H1 (cell line): ENCODE results near the gene RRAGB. TPM values are rescaled to one million over a fixed set of nuclear protein-coding genes. Genes with fewer than 3 reads are reported as not detected.

ENCODE experiments used
- CTCF ChIA-PET: fragments of 300-600 bp; sonication (Branson Sonifier 250); formaldehyde crosslinking; loops from one replicate; lab custom pipeline; 2021; ENCODE audit not compliant: partially characterized antibody; lab: Charles Lee
- POLR2A ChIA-PET: fragments of 300-600 bp; sonication (Branson Sonifier 250); formaldehyde crosslinking; loops from one replicate; lab custom pipeline; 2021; ENCODE audit warnings: inconsistent platforms; ENCODE audit not compliant: partially characterized antibody; lab: Charles Lee
- DNase-seq, 2 experiments: peaks; one replicate each; pipeline versions ENCODE4 v3.0.0 to v3.0.0-alpha.2; 2010 to 2022; ENCODE audit warnings: low spot score in 2 of 2, low read depth in 1 of 2, mixed read lengths in 1 of 2
- FAIRE-seq: peaks from 2 replicates; lab custom pipeline; 2011; peaks lifted over from hg19 to GRCh38; lab: Jason Lieb, UNC
- H2AFZ ChIP-seq: 2 replicates; pipeline ENCODE4 v1.8.1; 2012; ENCODE audit warnings: low read length, inconsistent platforms
- H2AK5ac ChIP-seq: 2 replicates; pipeline ENCODE4 v1.6.1; 2013; ENCODE audit warnings: low read depth, low read length
- H2BK120ac ChIP-seq: replicated peaks from 2 replicates; pipeline ENCODE3; 2013; ENCODE audit warnings: low read depth, low read length, inconsistent platforms
- H2BK12ac ChIP-seq: 2 replicates; pipeline ENCODE4 v1.6.1; 2013; ENCODE audit warnings: low read depth, low read length
- H2BK15ac ChIP-seq: 2 replicates; pipeline ENCODE4 v1.6.1; 2013; ENCODE audit warnings: low read length
- H2BK20ac ChIP-seq: 2 replicates; pipeline ENCODE4 v1.6.1; 2013; ENCODE audit warnings: low read length
- H2BK5ac ChIP-seq: 2 replicates; pipeline ENCODE4 v1.6.1; 2013; ENCODE audit warnings: low read depth, low read length
- H3K14ac ChIP-seq: 2 replicates; pipeline ENCODE4 v1.6.1; 2013; ENCODE audit warnings: inconsistent platforms; ENCODE audit not compliant: insufficient read length
- H3K18ac ChIP-seq: 2 replicates; pipeline ENCODE4 v1.6.1; 2013; ENCODE audit warnings: low read length; ENCODE audit errors: extremely low read depth
- H3K23ac ChIP-seq: 2 replicates; pipeline ENCODE4 v1.6.1; 2013; ENCODE audit warnings: inconsistent platforms; ENCODE audit not compliant: insufficient read length
- H3K23me2 ChIP-seq: 2 replicates; pipeline ENCODE4 v1.6.1; 2013; ENCODE audit warnings: low read depth, low read length
- H3K27ac ChIP-seq: 2 replicates; pipeline ENCODE4 v1.6.1; 2011; ENCODE audit warnings: low read depth, low read length, inconsistent platforms
- H3K27me3 ChIP-seq, 4 experiments: replicated peaks in 1 of 4; 1 replicate in 1 of 4; 2 replicates in 3 of 4; pipeline versions ENCODE4 v1.6.1 to v1.8.1; 2011 to 2013; ENCODE audit warnings: low read length in 3 of 4, mild to moderate bottlenecking in 3 of 4, inconsistent platforms in 2 of 4, mixed read lengths in 2 of 4, moderate library complexity in 1 of 4; ENCODE audit not compliant: control insufficient read depth in 3 of 4, insufficient read depth in 3 of 4; ENCODE audit errors: extremely low read depth in 1 of 4
- H3K36me3 ChIP-seq, 4 experiments: 2 replicates each; pipeline versions ENCODE4 v1.6.1 to v1.8.1; 2011 to 2013; ENCODE audit warnings: mild to moderate bottlenecking in 4 of 4, low read length in 3 of 4, moderate library complexity in 2 of 4, control low read depth in 1 of 4, inconsistent platforms in 1 of 4; ENCODE audit not compliant: insufficient read depth in 4 of 4, control insufficient read depth in 2 of 4
- H3K4ac ChIP-seq: replicated peaks from 2 replicates; pipeline ENCODE3; 2013; ENCODE audit warnings: low read length, low read depth, mixed read lengths, inconsistent platforms; ENCODE audit not compliant: insufficient read length
- H3K4me1 ChIP-seq, 4 experiments: replicated peaks in 1 of 4; 1 replicate in 1 of 4; 2 replicates in 3 of 4; pipeline versions ENCODE4 v1.6.1 to v1.8.1; 2011 to 2013; ENCODE audit warnings: low read length in 3 of 4, inconsistent platforms in 2 of 4, mixed read lengths in 1 of 4; ENCODE audit not compliant: insufficient read depth in 4 of 4, control insufficient read depth in 3 of 4
- H3K4me2 ChIP-seq, 2 experiments: 2 replicates each; pipeline versions ENCODE4 v1.6.1 to v1.8.1; 2011 to 2013; ENCODE audit warnings: low read depth in 2 of 2, low read length in 2 of 2, control low read depth in 1 of 2, inconsistent platforms in 1 of 2, mild to moderate bottlenecking in 1 of 2; ENCODE audit not compliant: insufficient read depth in 1 of 2
- H3K4me3 ChIP-seq, 4 experiments: fragments of 200-600, 300-600 bp in 1 of 4; sonication (generic), shearing (Covaris generic), sonication (Bioruptor Twin) in 1 of 4; 2 replicates each; pipeline versions ENCODE4 v1.5.1 to v1.8.1; 2011 to 2016; ENCODE audit warnings: low read length in 4 of 4, low read depth in 3 of 4, control low read depth in 2 of 4, inconsistent platforms in 2 of 4, mild to moderate bottlenecking in 2 of 4, mixed read lengths in 1 of 4, moderate library complexity in 1 of 4; ENCODE audit not compliant: insufficient read depth in 2 of 4; ENCODE audit errors: extremely low read depth in 1 of 4
- H3K56ac ChIP-seq: replicated peaks from 2 replicates; pipeline ENCODE3; 2013; ENCODE audit warnings: low read depth, mild to moderate bottlenecking, mixed read lengths, low read length, inconsistent platforms; ENCODE audit not compliant: insufficient read length
- H3K79me1 ChIP-seq: 2 replicates; pipeline ENCODE4 v1.6.1; 2013; ENCODE audit warnings: low read depth, low read length, control low read depth
- H3K79me2 ChIP-seq, 2 experiments: 2 replicates each; pipeline versions ENCODE4 v1.6.1 to v1.8.1; 2012 to 2013; ENCODE audit warnings: low read length in 2 of 2, mild to moderate bottlenecking in 2 of 2, inconsistent platforms in 1 of 2; ENCODE audit not compliant: insufficient read depth in 2 of 2, control insufficient read depth in 1 of 2
- H3K9ac ChIP-seq, 4 experiments: replicated peaks in 1 of 4; 1 replicate in 1 of 4; 2 replicates in 3 of 4; pipeline versions ENCODE4 v1.6.1 to v1.8.1; 2011 to 2013; ENCODE audit warnings: low read depth in 3 of 4, low read length in 3 of 4, control low read depth in 2 of 4, mild to moderate bottlenecking in 2 of 4, moderate library complexity in 2 of 4, inconsistent platforms in 1 of 4; ENCODE audit errors: extremely low read depth in 1 of 4
- H3K9me3 ChIP-seq, 2 experiments: 2 replicates each; pipeline versions ENCODE4 v1.6.1 to v1.8.1; 2012 to 2013; ENCODE audit warnings: mild to moderate bottlenecking in 2 of 2, moderate library complexity in 2 of 2, control low read depth in 1 of 2, inconsistent platforms in 1 of 2, low read depth in 1 of 2, low read length in 1 of 2, mixed read lengths in 1 of 2; ENCODE audit not compliant: insufficient read depth in 2 of 2
- H4K20me1 ChIP-seq, 2 experiments: replicated peaks in 1 of 2; 2 replicates each; pipeline versions ENCODE3 to v1.8.1; 2011 to 2013; ENCODE audit warnings: inconsistent platforms in 2 of 2, low read length in 2 of 2, mild to moderate bottlenecking in 1 of 2; ENCODE audit not compliant: insufficient read depth in 2 of 2, control insufficient read depth in 1 of 2
- H4K5ac ChIP-seq: 2 replicates; pipeline ENCODE4 v1.6.1; 2013; ENCODE audit warnings: low read length, low read depth, mixed read lengths, inconsistent platforms; ENCODE audit not compliant: insufficient read length
- H4K8ac ChIP-seq: 2 replicates; pipeline ENCODE4 v1.8.0; 2013; ENCODE audit warnings: mild to moderate bottlenecking, moderate library complexity, low read length, inconsistent platforms; ENCODE audit not compliant: insufficient read depth; ENCODE audit errors: extremely low read depth
- H4K91ac ChIP-seq: replicated peaks from 2 replicates; pipeline ENCODE3; 2013; ENCODE audit warnings: low read length, mixed read lengths, inconsistent platforms; ENCODE audit not compliant: insufficient read length
- CBX8 ChIP-seq: fragments of 300-800, 300-1000 bp; sonication (generic); IDR thresholded peaks from 2 replicates; pipeline ENCODE4 v1.7.1; 2016; ENCODE audit warnings: low read depth, low read length, borderline replicate concordance
- SUZ12 ChIP-seq: fragments of 200-600 bp; sonication (generic); IDR thresholded peaks from 2 replicates; pipeline ENCODE4 v1.6.1; 2012; ENCODE audit warnings: mild to moderate bottlenecking, inconsistent platforms, low read length, moderate library complexity, mixed read lengths
- WGBS, 2 experiments: shearing (Covaris generic) in 1 of 2; methylation state at CpG; one replicate each; pipeline versions ENCODE4 v1.1.6 to v1.1.7; 2013 to 2015; ENCODE audit warnings: low lambda C conversion rate in 2 of 2, mixed read lengths in 2 of 2, inconsistent platforms in 1 of 2, low coverage in 1 of 2, missing lambda C conversion rate in 1 of 2; ENCODE audit not compliant: insufficient replicate concordance in 2 of 2, insufficient coverage in 1 of 2, insufficient read length in 1 of 2; ENCODE audit errors: extremely low coverage in 1 of 2, missing lambda C conversion rate in 1 of 2; 5-methylcytosine and 5-hydroxymethylcytosine counted together
- polyA plus RNA-seq, 7 experiments: library from polyadenylated mRNA; depleted of rRNA in 3 of 7; stranded (reverse) in 5 of 7; unstranded in 2 of 7; fragments of >200 nt in 5 of 7; fragments of 200-250 nt in 2 of 7; gene quantifications; 1 replicate in 5 of 7; 2 replicates in 1 of 7; 4 replicates in 1 of 7; pipeline versions ENCODE4 v1.2.1 to v1.2.3, GENCODE V29; 2011 to 2013; ENCODE audit warnings: missing spikeins in 2 of 7, mixed read lengths in 2 of 7
- total RNA-seq: library from RNA; stranded (reverse); fragmentation: NEBNext Ultra II Directional; extraction: Animal tissue kit (Norgen Biotek cat#: 25700); gene quantifications from 2 replicates; pipeline ENCODE4 v1.2.1, GENCODE V29; 2021

The RRAGB gene
- total and polyA plus RNA-seq, 2 of the 8 experiments (the other 6 are each of a cell fraction or from before 2014, with no cell fraction given) = 5.8 to 6.8 TPM

DNA sequence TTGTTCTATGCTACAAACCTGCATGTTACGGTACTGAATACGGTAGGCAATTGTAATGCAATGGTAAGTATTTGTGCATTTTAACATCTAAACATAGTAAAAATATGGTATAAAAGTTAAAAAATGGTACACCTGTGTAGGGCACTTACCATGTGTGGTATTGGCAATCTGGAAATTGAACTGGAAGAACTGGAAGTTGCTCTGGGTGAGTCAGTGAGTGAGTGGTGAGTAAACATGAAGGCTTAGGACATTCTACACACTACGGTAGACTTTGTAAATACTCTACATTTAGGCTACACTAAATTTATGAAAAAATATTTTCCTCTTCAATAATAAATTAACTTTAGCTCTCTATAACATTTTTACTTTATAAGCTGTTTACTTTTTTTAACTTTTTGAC, 78.9 kb downstream of the RRAGB start:
- Histone ChIP-seq H3K4me2 (no peak overlapping the region), H3K4me3 (no peak overlapping the region), H4K91ac (no peak overlapping the region), H4K5ac (no peak overlapping the region), H3K36me3 (no peaks in the 10 kb centered on the region), H3K27ac (no peak overlapping the region), H2BK12ac (no peak overlapping the region), H2AFZ (no peak overlapping the region), H3K27me3 (no peaks in the 10 kb centered on the region), H2AK5ac (no peak overlapping the region), H3K9ac (no peak overlapping the region), H4K8ac (no peak overlapping the region), H4K20me1 (no peaks in the 10 kb centered on the region), H3K23ac (no peak overlapping the region), H2BK20ac (no peak overlapping the region), H2BK5ac (no peak overlapping the region), H3K14ac (no peak overlapping the region), H2BK120ac (no peak overlapping the region), H2BK15ac (no peak overlapping the region), H3K4me1 (no peaks in the 10 kb centered on the region), H3K23me2 (no peaks in the 10 kb centered on the region), H3K79me1 (no peaks in the 10 kb centered on the region), H3K9me3 (no peaks in the 10 kb centered on the region), H3K56ac (no peak overlapping the region), H3K4ac (no peak overlapping the region), H3K18ac (no peak overlapping the region), H3K79me2 (no peaks in the 10 kb centered on the region)
- DNase-seq (no peak), FAIRE-seq (no peak)
- 43% methylated on average over 3 of the region's 3 CpGs; no CpG with 5 or more reads in 1 of the 2 experiments for WGBS, 2 experiments
- ChIA-PET POLR2A (interaction anchor here (0.6 kb wide), 1 partner anchor 49 kb away, joined by 3 read pairs; no protein-coding TSS in a partner anchor), CTCF (no interaction called here)
- no peak for TF ChIP-seq SUZ12
- no peak for TF ChIP-seq CBX8
